ENCODE measurements around the gene IRF9.

The IRF9 gene

DNA sequence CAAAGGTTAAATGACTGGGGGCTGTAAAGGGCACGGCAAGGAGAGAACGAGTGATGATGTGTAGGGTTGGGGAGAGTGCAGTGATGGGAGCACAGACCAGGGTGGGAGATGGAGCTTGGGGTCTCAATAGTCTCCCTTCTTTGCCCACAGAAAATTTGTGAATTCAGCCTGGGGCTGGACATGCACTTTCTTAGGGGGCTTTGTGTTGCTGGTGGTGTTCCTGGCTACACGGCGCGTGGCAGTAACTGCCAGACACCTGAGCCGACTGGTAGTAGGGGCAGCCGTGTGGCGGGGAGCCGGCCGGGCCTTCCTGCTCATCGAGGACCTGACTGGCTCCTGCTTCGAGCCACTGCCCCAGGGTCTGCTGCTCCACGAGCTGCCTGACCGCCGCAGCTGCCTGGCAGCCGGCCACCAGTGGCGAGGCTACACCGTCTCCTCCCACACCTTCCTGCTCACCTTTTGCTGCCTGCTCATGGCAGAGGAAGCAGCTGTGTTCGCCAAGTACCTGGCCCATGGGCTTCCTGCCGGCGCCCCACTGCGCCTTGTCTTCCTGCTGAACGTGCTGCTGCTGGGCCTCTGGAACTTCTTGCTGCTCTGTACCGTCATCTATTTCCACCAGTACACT lies 28.9 kb upstream of the IRF9 start:
- DNase-seq (ENCODE audit: low read depth in 2 of 2), result no peak

DNA sequence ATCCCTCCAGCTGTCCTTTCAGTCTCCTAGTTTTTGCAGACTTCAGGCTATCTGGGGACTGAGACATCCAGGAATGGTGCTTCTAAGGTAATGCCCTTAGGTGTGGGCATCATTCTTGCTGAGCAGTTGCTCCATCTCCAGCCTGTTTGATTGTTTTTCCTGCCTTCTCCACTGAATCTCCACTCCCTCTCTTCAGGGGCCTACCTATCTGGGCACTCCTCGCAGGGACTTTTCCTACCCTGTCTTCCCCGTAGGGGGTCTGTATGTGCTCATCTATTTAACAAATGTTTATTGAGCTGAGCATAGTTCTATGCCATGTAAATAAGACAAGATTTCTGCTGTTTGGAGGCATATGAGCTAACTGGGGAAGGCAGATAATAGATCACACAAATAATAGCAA lies 28.1 kb upstream of the IRF9 start:
- no peak for DNase-seq (ENCODE audit: low read depth in 2 of 2)

DNA sequence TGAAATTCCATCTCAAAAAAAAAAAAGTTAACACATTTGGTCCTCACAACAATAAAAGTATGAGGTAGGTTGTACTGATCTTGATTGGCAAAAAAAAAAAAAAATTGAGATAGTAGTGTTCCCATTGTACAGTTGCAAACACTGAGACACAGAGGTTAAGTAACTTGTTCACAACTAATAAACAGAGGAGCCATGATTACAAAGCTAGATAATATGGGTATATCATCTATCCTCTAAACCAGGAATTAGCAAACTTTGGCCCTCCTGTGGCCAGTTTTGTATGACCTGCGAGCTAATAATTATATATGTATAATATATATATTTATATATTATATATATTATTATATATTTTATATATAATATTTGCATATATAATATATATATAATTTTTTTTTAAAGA lies 27.3 kb upstream of the IRF9 start:
- no peak for DNase-seq (ENCODE audit: low read depth in 2 of 2)

DNA sequence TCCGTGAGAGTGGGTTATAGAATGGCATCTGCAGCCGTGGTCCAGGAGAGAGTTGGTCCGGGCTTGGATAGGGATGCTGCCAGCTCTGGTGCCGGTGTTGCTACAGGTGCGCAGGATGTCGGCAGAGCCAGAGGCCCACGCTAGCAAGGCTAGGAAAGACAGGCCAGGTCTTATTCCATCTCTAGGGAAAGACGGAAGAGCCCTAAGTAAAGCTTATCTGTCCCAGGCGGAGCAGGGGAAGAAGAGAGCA lies 25.6 kb upstream of the IRF9 start:
- no peak for DNase-seq (ENCODE audit: low read depth in 2 of 2)

DNA sequence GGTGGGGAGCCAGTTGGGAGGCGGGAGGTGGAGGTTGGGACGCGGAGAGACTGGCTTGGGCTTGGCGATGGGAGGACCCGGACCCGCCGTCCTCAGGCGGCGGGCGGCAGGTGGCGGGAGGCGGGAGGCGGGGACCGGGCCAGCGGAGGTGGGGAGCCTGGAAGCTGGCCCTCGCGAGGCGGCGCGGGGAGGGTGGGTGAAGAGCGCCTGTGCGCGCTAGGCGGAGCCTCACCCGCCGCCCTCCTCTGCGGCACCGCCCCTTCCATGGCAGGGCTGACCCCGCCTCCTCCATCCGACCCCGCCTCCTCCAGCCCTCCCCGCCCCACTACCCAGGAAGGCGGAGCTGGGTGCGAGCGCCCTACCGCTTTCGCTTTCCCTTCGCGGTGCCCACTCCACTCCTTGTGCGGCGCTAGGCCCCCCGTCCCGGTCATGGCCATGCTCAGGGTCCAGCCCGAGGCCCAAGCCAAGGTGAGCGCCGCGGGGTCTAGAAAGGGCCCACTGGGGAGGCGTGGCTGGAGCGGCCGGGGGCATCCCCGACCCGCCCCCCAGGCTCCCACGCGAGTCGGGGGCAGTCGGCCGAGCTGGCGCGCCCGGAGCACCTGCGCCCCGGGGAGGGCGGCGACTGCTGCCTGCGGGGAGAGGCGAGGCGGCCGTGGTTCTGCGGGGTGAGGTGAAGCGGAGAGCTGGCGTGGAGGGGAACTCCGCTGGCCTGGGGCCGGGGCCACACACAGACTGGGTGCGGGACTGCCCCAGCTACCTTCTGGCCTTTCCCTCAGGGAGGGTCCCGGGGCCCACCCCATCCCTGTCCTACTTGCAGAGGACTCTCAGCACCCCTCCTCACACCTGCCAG lies 25.0 kb upstream of the IRF9 start, which contains the start of gene PSME1:
Gene PSME1 (plus strand): TSS at position 361 of the 850 bp plus-strand sequence. CDS start 69 bp downstream, at position 430.
- DNase-seq (ENCODE audit: low read depth in 2 of 2), result peak; percentile 60 to 65

DNA sequence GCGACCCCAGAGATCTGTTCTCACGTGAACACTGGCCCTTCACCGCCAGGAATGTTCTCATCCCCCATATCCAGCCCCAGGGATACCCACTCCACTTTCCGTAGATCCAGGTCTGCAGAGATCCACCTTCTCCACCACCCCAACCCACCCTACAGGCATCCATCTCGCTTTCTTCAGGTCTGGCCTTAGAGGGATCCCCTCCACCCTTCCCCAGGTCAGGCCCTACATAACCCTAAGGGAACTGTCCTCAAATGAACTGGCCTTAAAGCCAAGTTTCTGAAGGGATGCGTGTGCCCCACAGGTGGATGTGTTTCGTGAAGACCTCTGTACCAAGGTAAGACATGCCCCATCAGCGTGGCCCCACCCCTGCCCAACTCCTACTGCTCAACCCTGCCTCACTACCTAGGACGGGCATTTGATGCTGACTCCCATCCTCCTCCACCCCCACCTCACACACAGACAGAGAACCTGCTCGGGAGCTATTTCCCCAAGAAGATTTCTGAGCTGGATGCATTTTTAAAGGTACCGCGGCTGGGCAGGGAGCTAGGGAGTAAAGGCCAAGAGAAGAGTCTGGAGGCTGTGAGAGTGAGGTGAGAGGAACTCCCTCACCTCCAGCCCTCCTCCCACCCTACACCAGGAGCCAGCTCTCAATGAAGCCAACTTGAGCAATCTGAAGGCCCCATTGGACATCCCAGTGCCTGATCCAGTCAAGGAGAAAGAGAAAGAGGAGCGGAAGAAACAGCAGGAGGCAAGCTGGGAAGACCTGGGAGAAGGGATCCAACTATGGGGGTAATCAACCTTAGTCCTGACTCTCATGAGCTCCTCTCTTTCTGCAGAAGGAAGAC lies 24.2 kb upstream of the IRF9 start:
- DNase-seq (ENCODE audit: low read depth in 2 of 2), result no peak

DNA sequence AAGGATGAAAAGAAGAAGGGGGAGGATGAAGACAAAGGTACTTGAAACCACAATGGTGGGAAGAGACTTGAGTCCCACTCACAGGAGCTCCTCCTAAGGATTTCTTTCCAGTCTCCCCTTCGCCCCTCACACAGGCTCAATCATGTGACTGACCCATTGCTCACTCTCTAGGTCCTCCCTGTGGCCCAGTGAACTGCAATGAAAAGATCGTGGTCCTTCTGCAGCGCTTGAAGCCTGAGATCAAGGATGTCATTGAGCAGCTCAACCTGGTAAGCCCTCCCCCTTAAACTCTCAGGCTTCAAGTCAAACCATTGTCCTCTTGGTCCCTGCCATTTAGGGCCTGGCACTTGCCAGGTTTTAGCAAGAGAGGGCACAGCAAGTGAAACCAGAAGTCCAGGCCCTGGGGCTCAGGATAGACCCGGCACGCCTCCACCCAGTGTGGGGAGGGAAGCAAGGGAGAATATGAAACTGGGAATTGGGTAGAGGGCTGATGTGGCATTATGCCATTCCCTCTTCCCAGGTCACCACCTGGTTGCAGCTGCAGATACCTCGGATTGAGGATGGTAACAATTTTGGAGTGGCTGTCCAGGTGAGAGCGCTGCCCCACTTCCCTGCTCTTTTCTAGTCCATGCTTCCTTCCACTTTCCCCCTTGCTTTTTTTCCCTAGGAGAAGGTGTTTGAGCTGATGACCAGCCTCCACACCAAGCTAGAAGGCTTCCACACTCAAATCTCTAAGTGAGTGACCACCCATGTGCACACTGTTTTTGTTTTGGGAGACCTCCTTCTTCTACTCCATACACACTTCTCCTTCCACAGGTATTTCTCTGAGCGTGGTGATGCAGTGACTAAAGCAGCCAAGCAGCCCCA lies 23.3 kb upstream of the IRF9 start:
- no peak for DNase-seq (ENCODE audit: low read depth in 2 of 2)

DNA sequence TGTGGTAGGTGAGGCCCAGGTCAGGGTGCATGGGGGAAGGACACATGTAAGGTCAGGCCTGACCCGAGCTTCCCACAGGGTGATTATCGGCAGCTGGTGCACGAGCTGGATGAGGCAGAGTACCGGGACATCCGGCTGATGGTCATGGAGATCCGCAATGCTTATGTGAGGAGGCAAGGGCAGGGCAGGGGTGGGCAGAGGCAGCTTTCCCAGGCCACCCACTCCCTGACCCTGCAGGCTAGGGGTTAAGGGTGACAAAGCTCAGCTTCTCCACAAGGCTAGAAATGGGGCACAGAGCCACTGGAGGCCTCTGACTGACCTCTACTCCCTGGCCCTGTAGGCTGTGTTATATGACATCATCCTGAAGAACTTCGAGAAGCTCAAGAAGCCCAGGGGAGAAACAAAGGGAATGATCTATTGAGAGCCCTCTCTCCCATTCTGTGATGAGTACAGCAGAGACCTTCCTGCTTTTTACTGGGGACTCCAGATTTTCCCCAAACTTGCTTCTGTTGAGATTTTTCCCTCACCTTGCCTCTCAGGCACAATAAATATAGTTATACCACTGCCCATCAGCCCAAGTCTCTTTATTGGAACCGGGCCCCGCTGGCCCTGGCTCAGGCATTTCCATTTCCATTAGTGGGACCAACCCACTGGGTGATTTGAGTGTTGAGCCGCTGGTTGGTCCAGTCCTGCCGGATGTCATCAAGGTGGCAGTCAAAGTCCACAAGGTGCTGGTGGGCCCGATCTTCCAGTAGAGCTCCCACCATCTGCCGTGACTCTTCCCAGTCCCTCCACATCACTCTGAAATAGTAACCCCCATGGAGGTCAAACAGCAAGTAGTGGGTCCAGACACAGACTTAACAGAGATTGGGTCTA lies 22.4 kb upstream of the IRF9 start:
- DNase-seq (ENCODE audit: low read depth in 2 of 2), result no peak

DNA sequence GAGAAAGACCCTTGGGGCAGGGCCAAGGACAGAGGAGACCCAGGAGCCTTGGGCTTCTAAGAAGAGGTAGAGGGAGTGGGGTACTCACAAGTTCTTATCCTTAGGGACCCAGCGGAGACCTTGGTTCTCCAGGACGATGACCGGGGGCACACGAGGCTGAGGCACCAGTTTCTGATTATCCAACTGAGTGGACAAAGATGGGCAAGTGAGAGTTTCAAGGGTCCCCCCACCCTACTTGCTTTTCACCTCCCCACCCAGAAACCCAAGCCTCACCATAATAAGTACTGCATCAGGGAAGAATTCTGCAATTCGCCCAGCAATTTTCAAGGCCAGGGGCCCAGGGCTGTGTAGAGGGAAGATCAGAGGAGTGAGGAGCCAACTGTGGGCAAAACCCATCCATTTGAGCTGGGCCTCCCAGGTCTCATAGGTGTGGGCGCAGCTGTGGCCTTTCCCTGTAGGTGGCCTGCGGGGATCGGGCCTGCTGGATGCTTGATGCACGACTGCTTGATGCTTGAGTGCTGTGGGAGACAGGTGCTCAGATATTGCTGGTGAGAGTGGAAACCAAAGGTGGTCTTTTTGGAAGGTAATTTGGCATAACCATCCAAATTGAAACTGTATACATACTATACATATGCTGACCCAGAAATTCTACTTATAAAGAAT lies 21.7 kb upstream of the IRF9 start:
- no peak for DNase-seq (ENCODE audit: low read depth in 2 of 2)

DNA sequence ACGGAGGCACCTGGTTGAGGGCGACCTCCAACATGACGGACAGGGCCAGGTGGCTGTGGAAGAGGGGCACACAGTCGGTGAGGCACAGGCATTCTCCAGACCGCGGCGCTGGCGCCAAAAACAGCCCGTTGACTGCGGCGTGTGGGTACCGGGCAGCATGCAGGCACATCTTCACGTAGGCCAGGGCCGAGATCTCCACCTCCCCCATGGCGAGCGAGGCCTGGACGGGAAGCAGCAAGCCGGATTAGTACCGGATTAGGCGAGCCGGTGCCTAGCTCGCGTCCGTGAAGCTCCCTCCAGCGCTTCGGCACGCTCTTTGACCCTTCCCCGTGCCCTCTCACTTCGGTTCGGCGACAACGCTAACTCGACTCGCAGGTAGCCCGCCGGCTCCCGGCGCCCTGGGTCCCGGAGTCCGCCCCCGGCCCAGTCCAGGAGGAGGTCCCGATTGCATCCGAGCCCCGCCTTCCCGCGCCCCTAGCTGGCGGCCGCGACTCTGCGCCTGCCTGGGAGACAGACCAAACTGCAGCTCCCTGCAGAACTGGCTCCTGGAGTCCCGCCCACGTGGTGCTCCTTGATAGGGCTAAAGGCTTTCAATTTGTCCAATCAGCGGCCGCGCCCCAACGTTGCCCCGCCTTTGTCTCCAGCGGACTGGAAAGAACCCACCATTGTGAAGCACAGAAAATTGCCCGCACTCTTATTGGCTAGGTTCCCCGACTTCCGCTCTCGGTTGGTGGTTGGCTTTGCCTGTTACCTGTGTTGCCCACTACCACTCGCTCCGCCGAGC lies 19.8 kb upstream of the IRF9 start, which contains the start of gene EMC9:
Gene EMC9 (minus strand): TSS at position 495 of the 784 bp plus-strand sequence. CDS start 287 bp downstream, at position 208.
- DNase-seq (ENCODE audit: low read depth in 2 of 2), result peak; percentile 99

DNA sequence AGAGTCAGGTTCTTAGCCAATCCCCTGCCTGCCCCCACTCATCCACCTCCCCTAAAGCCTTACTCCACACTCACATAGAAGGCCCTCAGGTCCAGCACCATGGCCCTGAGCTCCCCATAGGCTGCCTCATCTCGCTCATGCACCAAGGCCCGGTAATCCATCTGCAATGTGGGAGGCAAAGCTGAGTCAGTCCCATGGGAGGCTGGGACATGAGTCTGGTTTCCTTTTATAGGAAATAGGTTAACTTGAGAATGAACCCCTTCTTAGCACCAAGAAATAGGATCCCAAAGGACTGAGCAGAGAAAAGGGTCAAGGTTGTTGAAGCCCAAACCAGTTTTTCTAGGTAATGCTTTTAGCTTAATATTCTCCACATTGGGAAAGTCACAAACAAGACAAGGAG lies 17.6 kb upstream of the IRF9 start:
- DNase-seq (ENCODE audit: low read depth in 2 of 2), result no peak

DNA sequence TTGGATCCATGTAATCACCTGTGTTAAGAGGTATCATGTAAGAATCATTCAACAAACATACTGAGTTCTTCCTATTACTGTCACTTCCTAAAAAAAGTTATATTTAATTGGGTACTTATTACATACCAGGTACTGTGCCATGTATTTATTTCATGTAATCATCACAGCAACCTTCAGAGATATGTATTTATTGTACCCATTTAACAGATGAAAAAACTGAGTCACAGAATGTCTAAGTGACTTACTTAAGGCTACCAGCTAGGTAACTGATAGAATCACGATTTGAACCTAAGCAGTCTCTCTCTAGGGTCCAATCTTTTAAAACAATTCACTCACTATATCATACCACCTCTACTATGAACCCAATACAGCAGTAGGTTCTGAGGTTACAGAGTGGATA lies 16.6 kb upstream of the IRF9 start:
- no peak for DNase-seq (ENCODE audit: low read depth in 2 of 2)

DNA sequence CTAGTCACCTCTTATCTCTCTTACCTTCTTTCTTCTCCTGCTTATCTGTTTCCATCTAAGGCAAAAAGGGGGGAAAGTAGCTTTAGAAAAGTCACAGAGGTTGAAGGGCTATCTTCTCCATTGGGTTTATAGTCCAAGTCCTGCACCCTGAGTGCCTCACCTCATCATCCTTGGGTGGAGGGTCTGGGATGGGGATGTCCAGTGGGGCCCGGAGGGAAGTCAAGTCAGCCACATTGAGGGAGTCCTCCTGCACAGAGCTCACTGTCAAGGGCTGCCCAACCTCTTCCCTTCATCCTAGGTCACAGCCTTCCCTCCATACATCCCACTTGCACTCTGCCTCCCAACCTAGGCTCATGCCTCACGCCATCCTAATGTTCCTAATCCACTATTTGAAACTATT lies 15.8 kb upstream of the IRF9 start:
- no peak for DNase-seq (ENCODE audit: low read depth in 2 of 2)

DNA sequence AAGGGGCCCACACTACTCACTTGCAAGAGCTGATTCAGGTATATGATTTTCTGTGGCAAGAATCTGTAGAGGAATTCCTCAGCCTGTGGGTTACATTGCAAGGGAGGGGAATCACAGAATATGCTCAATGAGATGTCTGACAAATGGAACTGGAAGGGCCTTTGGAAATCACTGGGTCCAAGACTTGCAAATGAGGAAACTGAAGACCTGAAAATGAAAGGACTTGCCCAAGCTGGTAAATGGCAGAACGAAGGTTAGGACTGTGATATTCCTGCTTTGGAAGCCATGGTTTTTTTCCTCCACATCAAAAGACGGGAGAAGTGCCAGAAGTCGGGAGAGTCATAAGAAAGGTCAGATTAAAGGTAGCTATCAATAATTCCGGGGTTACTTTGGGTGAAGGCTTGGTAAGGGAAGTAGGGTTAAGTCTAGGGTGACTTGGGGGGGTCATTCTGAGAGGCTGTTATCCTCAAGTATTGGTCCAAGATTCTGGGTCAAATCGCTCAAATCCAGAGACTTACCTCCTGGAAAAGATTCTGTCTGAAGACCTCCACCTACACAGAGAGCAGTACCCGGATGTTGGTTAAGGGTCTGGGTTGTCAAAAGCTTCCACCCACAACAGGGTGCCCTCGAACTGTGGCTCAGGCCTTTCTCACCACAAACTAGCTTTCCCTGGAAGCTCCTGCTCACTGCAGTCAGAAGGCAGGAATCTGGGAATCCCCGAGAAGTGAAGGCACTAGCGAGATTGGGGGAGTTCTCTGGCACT lies 15.2 kb upstream of the IRF9 start:
- DNase-seq (ENCODE audit: low read depth in 2 of 2), result no peak

DNA sequence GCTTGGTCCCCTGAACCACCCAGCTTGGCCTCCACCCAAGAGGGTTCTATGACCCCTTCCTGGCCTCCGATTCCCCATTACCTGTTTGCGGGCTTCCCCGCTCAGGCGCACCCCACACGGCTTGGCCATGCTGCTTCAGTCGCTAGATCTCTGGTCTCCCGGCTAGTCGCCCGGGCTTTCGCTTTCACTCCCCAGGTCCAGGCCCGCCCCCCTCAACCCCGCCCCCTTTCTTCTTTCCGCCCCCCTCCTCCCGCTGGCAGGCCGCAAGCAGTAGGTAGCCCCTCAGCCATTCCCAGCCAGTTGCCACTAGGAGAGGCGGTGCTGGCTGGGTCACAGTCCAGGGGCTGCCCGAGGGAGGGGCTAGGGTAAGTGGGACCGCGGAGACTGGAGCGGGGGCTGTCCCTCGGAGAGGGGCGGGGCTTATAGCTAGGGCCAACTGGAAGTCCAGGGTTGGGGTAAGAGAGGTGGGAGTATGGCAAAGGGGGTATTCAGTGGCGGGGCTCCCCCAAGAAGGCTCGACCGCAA lies 14.6 kb upstream of the IRF9 start, which contains the start of gene PSME2:
Gene PSME2 (minus strand): TSS at position 158 of the 525 bp plus-strand sequence. CDS start 29 bp downstream, at position 129.
- DNase-seq (ENCODE audit: low read depth in 2 of 2), result peak; percentile 92 to 94

DNA sequence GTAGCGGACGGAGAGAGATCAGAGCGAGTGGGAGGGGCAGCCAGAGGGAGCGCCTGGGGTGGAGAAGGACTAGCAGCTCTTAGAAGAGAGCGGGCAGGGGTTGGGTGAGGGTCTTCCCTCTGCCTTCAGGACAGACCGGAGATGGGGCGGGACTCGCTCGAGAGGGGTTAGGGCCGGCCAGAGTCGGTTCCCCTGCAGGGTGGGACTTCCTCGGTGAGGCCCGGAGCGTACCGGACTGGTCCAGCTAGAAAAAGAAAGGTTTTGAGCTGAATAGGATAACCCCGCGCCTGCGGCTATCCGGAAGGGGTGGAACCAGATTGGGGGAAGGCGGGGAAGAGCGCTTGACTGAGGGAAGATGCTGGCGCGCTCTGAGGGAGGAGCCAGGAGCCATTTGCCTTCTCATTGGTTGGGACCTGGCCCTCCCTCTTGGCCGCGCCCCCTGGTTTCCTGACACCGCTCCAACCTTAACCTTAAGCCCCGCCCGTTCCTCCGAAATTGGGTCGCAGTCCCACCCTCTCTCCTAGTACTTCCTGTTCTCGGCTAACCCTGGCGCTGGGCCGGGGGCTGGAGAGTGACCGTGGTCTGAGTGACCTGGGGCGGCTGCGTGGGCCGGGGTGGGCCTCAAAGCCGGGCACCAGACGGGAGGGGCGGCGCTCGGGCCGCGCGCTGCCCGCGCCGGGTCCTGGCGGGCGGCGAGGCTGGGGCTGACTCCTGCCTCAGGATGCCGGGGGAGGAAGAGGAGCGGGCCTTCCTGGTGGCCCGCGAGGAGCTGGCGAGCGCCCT lies 13.9 kb upstream of the IRF9 start, which contains the start of gene RNF31:
Gene RNF31 (plus strand): TSS at position 521 of the 783 bp plus-strand sequence. CDS start 201 bp downstream, at position 722.
- DNase-seq (ENCODE audit: low read depth in 2 of 2), result peak; percentile 95

Measured in fibroblast of skin of left quadriceps (primary cell).